ENCODE results near the gene NNAT.

DNA sequence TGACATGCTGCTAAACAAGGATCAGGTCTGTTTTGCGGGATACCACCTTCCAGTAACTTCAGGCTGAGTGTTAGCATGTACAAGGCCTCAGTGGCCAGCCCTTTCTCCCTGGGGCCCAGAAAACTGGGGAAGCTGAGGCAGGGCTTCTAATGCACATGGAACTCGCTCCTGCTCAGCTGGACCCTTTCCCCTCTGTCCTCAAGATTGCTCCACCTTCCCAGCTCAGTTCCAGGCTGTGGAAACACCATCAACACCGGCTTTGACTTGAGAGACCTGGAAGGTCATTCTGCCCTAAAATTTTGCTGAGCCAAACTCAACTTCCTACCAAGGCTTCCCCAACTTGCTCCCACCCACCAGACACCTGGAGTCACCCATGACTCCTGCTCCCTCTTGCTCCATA, 10.8 kb downstream of the NNAT start:
- TF ChIP-seq, protein P1, sequence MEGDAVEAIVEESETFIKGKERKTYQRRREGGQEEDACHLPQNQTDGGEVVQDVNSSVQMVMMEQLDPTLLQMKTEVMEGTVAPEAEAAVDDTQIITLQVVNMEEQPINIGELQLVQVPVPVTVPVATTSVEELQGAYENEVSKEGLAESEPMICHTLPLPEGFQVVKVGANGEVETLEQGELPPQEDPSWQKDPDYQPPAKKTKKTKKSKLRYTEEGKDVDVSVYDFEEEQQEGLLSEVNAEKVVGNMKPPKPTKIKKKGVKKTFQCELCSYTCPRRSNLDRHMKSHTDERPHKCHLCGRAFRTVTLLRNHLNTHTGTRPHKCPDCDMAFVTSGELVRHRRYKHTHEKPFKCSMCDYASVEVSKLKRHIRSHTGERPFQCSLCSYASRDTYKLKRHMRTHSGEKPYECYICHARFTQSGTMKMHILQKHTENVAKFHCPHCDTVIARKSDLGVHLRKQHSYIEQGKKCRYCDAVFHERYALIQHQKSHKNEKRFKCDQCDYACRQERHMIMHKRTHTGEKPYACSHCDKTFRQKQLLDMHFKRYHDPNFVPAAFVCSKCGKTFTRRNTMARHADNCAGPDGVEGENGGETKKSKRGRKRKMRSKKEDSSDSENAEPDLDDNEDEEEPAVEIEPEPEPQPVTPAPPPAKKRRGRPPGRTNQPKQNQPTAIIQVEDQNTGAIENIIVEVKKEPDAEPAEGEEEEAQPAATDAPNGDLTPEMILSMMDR (conservative IDR thresholded peaks at IDR 0.05; ENCODE audit: low read depth, low read length): no peak
- TF ChIP-seq EZH2 (IDR thresholded peaks at IDR 0.05; ENCODE audit: borderline replicate concordance, low read depth, low read length, poor library complexity, severe bottlenecking): no peak
